ENCODE results near the gene SIK3.

Gene SIK3

DNA sequence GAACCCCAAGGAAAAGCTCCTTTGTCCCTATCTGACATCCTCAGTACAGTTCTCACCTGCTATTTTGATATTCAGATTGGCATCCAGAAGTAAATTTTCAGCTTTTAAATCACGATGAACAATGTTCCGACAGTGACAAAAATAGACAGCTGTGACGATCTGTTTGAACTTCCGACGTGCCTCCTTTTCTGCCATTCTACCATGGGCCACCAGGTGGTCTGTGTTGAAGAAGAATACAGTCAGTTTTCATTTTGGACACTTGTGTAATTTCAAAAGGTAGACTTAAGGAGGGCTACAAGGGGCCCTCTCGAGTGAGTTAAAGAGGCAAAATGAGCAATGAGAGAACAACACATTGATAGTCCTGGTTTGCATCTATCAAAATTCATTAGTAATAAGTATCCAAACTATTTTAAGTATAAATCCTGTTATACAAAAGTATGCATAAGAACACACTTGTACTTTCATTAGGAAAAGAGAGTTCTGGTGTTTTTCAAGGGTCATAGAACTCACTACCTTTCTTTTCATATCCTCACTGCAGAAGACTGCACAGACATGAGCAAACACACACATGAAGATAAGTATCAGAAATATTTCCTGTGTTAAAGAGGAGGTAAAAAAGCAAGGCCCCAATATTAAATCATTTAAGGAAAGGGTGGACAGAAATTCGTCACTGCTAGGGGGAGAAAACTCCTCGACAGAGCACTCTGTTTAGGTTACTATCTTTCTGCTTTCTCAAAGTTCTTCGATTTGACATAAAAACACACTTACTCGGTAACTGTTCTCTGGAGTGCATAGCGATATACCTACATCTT is 170.9 kb downstream of the SIK3 start:
- no peak for DNase-seq

DNA sequence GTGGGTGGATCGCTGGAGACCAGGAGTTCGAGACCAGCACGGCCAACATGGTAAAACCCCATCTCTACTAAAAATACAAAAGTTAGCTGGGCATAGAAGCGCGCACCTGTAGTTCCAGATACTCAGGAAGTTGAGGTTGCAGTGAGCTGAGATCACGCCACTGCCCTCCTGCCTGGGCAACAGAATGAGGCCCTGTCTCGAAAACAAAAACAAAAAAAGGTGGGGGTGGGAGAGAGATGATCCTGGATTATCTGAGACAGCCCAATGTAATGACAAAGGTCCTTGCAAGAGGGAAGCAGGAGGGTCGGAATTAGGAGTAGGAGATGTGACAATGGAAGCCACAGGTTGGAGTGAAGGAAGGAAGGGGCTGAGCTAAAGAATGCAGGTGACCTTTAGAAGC is 173.2 kb downstream of the SIK3 start:
- DNase-seq = no peak

DNA sequence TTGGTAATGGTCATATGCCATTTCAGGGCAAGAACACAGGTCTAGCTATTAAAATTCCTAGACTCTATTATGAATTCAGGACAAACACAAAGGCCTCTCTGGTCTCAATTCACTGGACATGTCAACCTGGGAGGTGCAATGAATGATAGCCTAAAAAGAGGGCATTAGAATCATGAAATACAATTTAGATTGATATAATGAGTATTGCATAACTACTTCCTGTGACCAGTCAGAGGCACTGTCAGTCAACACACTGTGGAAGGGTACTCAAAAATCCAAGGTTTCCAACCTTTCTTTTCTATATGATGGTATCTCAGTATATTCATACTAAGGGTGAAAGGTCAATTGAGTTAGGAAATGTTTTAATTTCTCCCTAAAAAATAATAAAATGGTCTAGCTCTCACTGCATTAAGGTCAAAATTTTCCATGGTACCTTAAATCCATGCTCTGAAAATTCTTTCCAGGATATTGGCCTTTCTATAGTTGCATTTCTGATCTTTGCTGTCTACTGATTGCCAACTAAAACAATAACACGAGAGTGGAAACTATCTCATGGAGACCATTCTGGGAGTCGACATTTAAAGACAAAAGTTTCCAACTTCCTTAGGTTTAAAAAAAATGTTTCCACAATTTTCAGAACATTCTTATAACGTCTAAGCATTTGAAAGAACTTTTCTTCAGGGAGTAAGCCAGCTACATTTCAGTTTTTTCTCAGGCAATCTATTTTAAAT is 179.1 kb downstream of the SIK3 start:
- DNase-seq = no peak

DNA sequence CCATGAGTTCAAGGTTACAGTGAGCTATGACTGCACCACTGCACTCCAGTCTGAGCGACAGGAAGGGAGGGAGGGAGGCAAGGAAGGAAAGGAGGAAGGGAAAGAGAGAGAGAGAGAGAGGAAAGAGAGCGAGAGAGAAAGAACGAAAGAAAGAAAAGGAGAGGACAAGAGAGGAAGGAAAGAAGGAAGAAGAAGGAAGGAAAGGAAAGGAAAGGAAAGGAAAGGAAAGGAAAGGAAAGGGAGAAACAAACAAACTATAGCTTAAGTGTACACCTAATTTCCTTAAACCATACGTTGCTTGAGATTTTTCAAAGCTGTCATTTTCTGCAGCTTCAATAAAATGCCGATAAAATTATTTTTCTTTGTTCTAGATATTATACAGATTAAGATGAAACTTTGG is 180.6 kb downstream of the SIK3 start:
- no peak for DNase-seq

DNA sequence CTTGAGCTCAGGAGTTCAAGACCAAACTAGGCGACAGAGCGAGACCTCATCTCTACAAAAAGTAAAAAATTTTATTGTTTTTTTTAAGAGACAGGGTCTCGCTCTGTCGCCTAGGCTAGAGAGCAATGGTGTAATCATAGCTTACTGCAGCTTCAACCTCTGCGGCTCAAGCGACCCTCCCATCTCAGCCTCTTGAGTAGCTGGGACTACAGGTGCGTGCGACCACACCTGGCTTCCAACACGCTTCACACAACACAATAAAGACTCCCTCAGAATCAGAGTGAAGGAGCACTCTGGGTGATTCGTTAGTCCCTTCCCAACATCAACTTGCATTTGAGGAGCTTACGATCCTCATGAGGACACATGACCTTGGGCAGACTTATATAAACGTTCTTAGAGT is 181.3 kb downstream of the SIK3 start:
- DNase-seq = no peak

DNA sequence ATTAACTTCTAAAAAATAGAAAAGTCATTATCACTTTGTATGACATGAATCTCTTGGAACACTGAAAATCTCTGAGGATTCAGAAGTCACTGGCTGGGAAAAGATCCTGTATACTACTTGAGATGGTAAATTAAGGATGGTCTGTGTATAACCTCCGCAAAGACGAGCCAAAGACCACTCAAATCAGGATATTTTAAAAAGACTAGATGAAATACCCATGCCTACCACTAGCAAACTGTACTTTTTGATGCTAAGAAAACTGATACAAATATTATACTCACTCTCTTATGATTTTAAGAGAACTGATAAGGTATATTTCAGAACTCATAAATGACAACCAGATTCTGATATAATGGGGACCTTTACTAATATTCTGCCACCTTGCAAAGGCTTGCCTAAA is 182.2 kb downstream of the SIK3 start:
- DNase-seq = no peak

DNA sequence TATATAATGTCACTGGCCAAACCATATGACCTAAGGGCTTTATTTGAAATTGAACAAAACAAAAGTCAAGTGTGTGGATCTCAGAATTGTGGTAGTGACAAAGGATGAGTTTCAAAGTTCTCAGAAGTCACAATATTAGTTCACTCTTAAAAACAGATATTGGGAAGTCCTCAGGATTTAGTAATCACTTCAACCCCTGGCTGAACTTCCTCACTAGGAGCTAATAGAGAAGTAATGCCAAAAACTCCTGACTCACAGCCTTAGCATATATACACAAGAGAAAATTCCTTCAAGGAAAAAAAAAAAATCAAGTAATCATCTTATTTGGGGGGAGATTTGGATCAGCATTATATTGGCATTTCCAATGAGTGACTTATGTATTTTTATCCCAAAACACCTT is 185.2 kb downstream of the SIK3 start:
- DNase-seq = peak; percentile 87

DNA sequence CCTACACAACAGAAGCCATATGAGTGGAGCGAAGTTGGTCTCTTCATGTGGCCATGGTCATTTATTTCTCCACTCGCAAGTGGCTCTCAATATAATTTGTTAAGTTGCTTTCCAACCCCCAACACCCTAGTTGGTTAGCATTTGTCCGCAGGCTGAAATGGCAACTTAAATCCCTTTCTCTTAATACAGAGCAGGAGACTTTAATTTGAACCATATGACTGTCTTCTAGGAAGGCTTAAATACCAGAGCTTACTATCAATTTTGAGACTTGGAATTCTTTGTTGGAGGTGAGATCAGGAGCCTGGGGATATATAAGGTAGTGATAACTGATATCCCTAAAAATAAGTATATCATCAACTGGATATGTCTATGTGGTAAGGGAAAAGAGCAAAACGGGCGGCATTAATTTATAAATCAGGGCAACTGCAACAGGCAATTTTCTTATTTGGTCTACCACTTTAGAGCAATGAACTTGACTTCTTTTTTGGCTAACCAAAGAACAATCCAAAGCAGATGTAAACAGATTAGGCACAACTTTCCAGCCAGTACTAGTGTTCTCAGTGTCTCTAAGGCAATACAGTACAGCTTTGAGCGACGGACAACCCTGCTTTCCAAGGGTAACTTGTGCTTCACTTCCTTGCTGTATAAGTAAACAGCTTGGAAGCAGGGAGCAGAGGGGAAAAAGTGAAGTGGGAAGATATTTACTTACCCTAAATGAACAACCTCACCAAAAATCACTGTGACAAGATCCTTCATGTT is 186.1 kb downstream of the SIK3 start:
- DNase-seq = no peak

DNA sequence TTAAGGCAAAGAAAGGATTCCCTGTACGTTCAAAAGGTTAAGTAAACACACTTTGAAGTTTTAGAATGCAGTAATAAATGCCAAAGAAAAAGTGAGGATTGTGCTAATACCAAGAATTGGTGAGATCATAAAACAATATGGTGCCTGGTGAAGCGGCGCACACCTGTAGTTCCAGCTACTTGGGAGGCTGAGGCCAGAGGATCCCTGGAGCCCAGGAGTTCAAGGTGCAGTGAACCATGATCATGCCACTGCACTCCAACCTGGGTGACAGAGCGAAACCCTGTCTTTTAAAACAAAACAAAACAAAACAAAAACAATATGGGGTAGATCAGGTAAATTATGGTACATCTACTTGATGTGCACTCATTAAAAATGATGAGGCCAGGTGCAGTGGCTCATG is 187.4 kb downstream of the SIK3 start:
- no peak for DNase-seq

DNA sequence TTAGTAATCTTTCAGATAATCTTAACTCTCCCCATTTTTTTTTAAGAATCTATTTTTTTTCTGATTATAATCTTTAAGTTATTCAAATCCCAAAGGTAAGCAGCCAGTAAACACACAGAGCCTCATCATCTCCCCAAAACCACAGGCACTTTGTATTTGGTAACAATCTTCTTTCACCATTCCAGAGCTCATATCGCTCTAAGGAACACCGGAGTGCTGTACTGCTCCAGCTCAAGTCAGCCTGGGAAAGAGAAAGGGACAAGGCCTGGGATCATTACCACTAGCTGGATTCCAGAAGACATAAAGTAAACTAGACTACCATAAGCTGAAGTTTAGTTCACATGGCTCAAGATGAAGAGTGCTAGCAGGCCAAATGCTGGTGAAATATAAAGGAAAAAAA is 187.8 kb downstream of the SIK3 start:
- no peak for DNase-seq

DNA sequence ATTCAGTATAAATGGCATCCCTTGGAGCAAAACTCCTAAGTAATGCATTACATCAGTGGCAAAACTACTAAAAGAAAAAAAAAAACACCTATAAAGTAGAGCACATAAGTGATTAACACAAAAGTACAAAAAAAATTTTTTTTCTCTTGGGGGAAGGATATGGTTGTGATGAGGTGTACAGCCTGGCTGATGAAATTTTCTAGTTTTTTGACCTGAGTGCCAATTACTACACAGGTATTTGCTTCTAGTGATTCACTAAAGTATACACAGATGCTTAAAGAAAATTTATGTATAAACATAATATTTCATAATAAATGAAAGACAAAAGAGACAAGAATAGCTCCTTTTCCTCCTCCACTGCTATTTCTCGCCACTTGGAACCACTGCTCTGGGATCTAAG is 189.0 kb downstream of the SIK3 start:
- no peak for DNase-seq

DNA sequence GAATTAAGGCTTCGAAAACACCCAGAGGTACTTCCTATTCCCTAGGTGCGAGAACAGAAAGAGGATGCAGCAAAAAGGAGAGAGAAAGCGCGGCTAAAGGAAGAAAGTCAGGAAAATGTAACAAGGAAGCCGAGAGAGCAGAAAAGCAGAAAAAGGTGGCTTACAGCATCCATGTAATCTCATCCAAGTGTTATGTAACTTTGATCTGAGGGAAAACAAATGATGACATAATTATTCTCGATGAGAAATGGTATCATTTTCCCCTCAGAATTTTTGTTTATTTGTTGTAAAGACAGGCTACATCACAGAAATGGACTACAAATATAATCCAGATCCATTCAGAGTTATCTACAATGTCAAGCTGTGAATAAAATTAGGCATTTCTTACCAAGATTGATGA is 191.7 kb downstream of the SIK3 start:
- peak; percentile 19 for DNase-seq

DNA sequence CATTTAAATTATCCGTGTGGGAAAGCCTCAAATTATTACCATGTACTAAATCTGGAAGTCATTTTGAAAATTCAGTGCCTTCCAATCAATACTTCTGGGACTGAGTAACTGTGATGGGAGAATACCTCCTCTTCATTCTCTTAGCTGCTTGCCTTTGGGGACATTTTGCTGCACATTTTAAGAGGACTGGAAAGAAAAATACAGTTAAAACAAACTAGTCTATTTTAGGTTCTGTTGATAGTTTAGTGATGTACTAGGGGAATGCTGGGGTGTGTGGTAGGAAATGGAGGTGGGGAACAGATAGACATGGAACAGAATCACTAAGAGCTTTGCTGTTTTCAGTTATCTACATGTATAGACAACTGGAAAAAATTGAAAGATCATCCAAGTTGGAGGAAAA is 195.1 kb downstream of the SIK3 start:
- DNase-seq = no peak

DNA sequence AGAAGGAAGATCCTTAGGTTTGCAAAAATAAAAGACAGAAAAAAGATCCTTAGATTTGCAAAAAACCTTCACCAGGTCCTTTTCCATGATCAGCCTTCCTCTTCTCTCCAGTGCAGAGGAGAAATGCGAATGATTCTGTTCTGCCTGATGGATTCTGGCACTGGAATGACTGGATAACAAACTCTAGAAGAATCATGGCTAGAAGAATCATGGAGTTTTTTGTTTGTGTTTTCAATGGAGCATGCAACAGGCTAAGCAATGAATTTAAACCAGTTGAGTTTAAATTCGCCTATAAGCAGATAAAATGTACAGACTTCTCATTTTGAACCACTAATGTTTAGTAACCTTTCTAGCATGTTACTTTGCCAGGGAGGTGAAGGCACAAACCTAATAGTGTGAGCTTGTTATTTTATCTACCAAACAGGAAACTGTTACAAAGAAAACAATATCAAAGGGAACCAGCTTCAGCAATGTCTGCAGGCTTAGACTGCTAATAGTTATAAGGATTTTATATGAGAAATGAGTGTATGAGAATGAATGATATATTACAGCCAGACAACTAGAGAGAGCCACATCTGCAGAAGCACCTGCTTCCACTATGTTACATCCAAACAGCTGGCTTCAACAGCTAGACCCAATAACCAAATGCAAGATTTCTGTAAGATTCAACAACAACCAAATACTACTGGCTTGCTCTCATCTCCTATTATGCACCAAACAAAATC is 196.1 kb downstream of the SIK3 start:
- no peak for DNase-seq

DNA sequence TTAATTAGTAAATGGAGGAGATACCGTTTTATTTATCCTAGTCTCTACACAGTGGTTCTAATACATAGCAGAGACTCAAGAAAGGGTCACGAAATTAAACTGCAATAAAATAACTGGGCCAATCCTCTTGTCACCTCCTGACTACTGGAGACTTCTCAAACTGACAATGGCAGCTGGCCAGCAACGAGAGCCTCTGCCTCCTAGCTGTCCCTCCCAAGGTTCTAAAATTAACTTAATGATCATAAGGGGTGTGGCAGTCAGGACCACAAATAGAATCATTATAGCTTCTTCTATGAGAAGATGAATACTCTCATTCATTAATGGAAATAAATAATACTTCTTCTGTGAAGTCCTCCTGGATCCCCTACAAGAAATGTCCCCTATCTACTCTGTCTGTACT is 197.0 kb downstream of the SIK3 start:
- DNase-seq = no peak

DNA sequence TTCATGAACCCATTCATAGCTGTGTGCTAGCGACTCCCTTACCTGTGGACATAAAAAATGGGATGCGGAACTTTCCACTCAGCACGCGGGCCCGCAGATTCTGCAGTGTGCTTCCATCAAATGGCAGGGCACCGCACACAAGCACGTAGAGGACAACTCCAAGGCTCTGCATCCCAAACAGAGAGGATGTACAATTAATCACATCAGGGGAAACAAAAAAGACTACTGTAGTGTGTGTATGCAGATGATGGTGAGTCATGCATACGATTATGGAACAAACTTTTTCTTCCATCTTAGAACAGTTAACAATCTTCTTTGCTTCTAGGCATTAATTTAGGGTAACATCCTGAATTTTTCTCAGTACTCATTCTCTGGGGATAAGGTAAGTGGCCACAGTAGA is 202.0 kb downstream of the SIK3 start:
- no peak for DNase-seq

DNA sequence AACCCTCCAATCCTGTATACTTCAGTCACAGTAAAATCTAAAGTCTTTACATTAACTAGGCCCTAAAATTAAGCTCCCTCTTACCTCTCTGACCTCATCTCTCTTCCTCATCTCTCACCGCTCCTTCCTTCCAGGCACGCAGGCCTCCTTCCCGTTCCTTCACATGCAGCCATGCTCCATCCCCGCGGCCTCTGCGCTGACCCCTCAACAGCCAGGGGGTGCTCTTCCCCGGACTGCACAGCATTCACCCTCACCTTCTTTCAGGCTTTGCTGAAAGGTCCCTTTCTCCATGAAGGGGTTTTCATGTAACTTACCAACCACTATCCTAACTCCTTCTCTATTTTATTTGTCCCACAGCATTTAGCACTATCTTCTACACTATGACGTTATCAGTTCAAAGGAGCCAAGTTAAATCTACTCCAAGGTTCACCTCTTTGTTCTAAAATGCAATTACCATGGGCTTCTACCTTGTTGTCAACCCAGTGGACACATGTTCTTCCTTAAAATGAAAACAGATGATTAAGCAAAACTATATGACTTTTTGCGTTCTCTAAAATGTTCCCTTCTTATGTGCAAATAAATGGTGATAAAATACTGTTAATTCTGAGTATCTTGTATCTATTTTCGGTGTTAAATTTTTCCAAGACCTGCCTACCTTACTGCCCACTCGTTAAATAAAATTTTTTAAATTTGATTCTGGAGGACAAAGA is 203.0 kb downstream of the SIK3 start:
- DNase-seq = peak; percentile 19

DNA sequence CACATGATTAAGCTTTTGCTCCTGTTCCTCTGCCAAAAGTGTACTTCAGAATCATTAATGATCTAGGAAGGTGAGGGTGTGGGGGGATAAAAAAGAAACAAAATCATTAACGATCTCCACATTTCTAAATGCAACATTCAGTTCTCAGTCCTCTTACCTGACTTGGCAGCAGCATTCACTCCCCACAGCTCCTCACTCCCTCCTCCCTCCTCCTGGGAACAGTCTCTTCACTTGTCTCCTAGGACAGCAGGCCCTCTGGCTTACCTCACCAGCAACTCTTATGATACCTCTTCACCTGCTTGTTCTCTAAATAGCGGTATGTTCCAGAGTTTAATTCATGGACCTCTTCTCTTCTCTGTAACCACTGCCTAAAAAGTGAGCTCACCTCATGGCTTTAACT is 204.3 kb downstream of the SIK3 start:
- DNase-seq = no peak

DNA sequence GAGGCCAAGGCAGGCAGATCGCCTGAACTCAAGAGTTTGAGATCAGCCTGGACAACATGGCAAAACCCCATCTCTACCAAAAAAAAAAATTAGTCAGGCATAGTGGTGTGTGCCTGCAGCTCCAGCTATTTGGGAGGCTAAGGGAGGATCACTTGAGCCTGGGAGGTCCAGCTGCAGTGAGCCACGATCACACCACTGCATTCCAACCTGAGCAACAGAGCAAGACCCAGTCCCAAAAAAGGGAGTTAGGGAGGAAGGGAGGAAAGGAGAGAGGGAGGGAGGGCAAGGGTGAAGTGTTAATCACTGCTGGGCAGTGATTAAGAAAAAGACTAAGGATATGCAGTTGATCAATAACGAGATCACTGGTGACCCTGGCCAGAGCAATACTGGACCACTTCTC is 204.8 kb downstream of the SIK3 start:
- DNase-seq = no peak

DNA sequence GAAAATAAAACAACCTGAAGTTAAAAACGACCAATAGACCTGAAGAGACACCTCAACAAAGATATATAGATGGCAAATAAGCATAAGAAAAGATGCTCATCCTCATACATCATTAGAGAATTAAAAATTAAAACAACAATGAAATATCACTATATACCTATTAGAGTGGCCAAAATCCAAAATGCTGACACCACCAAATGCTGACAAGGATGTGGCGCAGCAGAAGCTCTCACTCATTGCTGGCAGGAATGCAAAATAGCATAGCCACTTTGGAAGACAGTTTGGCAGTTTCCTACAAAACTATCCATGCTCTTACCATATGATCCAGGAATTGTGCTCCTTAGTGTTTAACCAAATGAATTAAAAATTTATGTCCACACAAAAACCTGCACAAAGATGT is 205.9 kb downstream of the SIK3 start:
- DNase-seq = no peak

DNA sequence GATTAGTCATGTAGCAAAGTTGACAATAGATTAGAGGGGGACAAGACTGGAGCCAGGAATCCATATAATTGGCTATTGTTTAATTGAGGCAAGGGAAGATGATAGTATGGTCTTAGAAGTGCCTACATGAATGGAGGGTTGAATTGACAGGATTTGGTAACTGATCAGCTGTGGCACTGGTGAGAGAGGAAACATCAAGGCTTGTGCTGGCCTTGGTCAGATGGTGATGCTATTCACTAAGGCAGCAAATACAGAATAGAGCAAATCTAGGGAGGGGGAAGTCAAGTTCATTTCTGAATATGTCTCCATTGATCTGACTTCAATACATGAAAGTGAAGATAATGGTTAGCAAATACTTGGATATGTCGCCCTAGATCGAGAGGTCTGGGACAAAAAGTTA is 206.5 kb downstream of the SIK3 start:
- DNase-seq = no peak

DNA sequence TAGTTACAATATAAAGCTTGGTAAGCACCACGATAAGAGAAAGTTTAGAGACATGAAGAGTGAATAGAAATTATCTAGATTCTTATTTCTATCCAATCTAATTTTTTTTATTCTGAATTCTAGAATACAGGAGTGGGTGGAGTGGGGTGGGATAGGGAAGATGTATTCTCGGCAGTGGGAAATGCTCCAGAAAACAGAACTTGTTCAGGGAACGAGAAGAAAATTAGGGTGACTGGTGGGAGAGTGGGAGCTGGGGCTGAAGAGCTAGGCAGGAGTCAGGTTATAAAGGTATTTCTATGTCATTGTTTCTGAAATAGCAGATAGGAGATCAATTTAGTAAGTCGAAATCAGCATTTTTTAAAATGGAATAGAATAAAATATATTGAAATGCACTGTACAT is 207.6 kb downstream of the SIK3 start:
- no peak for DNase-seq

DNA sequence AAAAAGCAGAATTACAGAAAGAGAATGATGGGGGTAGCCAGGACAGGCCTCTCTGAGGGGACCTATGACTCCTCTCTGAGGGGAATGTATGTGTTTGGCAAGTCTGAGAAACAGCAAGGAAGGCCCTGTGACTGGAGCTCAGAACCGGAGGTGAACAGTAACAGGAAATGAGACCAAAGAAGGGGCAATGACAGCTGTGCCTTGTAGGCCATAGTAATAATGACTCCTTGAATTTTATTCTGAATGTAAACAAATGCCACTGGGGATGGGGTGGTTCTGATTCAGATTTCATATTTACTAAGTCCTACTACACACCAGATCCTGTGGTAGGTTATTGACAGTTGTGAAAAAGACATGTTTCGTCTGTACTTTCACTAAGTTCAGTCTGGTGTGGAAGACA is 208.0 kb downstream of the SIK3 start:
- DNase-seq = peak; percentile 18

Measured in suppressor macrophage treated with lipopolysaccharide for 4 hours (primary cell).